SK-N-SH treated with all-trans-retinoic acid at 6 μM for 48 hours (cell line): Measurements from ENCODE around the gene CASP10.

Experiments
- ATAC-seq: fragments of 200-7000 bp; cut with Tn5 transposase; 3 replicates; pipeline ENCODE4 v1.9.1; 2020; ENCODE audit warnings: mild to moderate bottlenecking, moderate library complexity
- ARNTL ChIP-seq: fragments of 450-650 bp; formaldehyde crosslinking; IDR thresholded peaks from 2 replicates; pipeline ENCODE4 v1.5.0; 2020; ENCODE audit warnings: low read depth, mild to moderate bottlenecking, moderate library complexity, borderline replicate concordance
- CSDC2 ChIP-seq: fragments of 250-450 bp; sonication (Bioruptor Pico); IDR thresholded peaks from 2 replicates; pipeline ENCODE4 v1.5.0; 2020; ENCODE audit warnings: mild to moderate bottlenecking, moderate library complexity
- ESRRG ChIP-seq: fragments of 250-450 bp; sonication (Bioruptor Pico); IDR thresholded peaks from 2 replicates; pipeline ENCODE4 v1.6.1; 2021; ENCODE audit warnings: mild to moderate bottlenecking
- GLIS3 ChIP-seq: fragments of 250-450 bp; sonication (Bioruptor Pico); IDR thresholded peaks from 2 replicates; pipeline ENCODE4 v1.5.0; 2020; ENCODE audit warnings: mild to moderate bottlenecking, moderate library complexity
- ISL1 ChIP-seq: fragments of 250-450 bp; sonication (Bioruptor Pico); IDR thresholded peaks from 2 replicates; pipeline ENCODE4 v2.1.2; 2022; ENCODE audit warnings: mild to moderate bottlenecking, moderate library complexity
- OSR1 ChIP-seq: fragments of 250-450 bp; sonication (Bioruptor Pico); IDR thresholded peaks from 2 replicates; pipeline ENCODE4 v1.8.0; 2022; ENCODE audit warnings: moderate library complexity, mild to moderate bottlenecking, inconsistent platforms
- POU6F1 ChIP-seq: fragments of 250-450 bp; sonication (Bioruptor Pico); IDR thresholded peaks from 2 replicates; pipeline ENCODE4 v1.8.0; 2021; ENCODE audit warnings: low read depth, mild to moderate bottlenecking, moderate library complexity, borderline replicate concordance
- PPARA ChIP-seq: fragments of 250-450 bp; sonication (Bioruptor Pico); IDR thresholded peaks from 2 replicates; pipeline ENCODE4 v1.5.0; 2020; ENCODE audit warnings: mild to moderate bottlenecking, borderline replicate concordance
- RARB ChIP-seq: fragments of 250-450 bp; sonication (Bioruptor Pico); IDR thresholded peaks from 2 replicates; pipeline ENCODE4 v1.8.0; 2021; ENCODE audit warnings: mild to moderate bottlenecking, moderate library complexity
- SNAI2 ChIP-seq: fragments of 250-450 bp; sonication (Bioruptor Pico); IDR thresholded peaks from 2 replicates; pipeline ENCODE4 v1.5.0; 2020; ENCODE audit warnings: mild to moderate bottlenecking, moderate library complexity
- TCF4 ChIP-seq: fragments of 250-450 bp; sonication (Bioruptor Pico); IDR thresholded peaks from 2 replicates; pipeline ENCODE4 v1.8.0; 2021; ENCODE audit warnings: mild to moderate bottlenecking, moderate library complexity, borderline replicate concordance
- TOX ChIP-seq: fragments of 250-450 bp; sonication (Bioruptor Pico); IDR thresholded peaks from 2 replicates; pipeline ENCODE4 v1.8.0; 2021; ENCODE audit warnings: mild to moderate bottlenecking, moderate library complexity, borderline replicate concordance
- ZC3H10 ChIP-seq: fragments of 250-450 bp; sonication (Bioruptor Pico); IDR thresholded peaks from 2 replicates; pipeline ENCODE4 v1.5.1; 2021; ENCODE audit warnings: mild to moderate bottlenecking, moderate library complexity
- ZFP3 ChIP-seq: fragments of 250-450 bp; sonication (Bioruptor Pico); IDR thresholded peaks from 2 replicates; pipeline ENCODE4 v1.5.0; 2020; ENCODE audit warnings: mild to moderate bottlenecking, moderate library complexity
- ZFP30 ChIP-seq: fragments of 450-650 bp; formaldehyde crosslinking; IDR thresholded peaks from 2 replicates; pipeline ENCODE4 v1.5.0; 2022; ENCODE audit warnings: mild to moderate bottlenecking, moderate library complexity
- ZNF565 ChIP-seq: fragments of 450-650 bp; formaldehyde crosslinking; conservative IDR thresholded peaks from 2 replicates; pipeline ENCODE4 v1.5.0; 2020; ENCODE audit warnings: low read depth, mild to moderate bottlenecking, moderate library complexity
- TF ChIP-seq, protein P1 (sequence below): fragments of 250-450 bp; sonication (Bioruptor Pico); IDR thresholded peaks from 2 replicates; pipeline ENCODE4 v1.5.1; 2021; ENCODE audit warnings: mild to moderate bottlenecking, moderate library complexity
- TF ChIP-seq, protein P2 (sequence below): fragments of 250-450 bp; sonication (Bioruptor Pico); IDR thresholded peaks from 2 replicates; pipeline ENCODE4 v1.5.1; 2020; ENCODE audit warnings: low read depth, mild to moderate bottlenecking, moderate library complexity

CASP10 gene

DNA sequence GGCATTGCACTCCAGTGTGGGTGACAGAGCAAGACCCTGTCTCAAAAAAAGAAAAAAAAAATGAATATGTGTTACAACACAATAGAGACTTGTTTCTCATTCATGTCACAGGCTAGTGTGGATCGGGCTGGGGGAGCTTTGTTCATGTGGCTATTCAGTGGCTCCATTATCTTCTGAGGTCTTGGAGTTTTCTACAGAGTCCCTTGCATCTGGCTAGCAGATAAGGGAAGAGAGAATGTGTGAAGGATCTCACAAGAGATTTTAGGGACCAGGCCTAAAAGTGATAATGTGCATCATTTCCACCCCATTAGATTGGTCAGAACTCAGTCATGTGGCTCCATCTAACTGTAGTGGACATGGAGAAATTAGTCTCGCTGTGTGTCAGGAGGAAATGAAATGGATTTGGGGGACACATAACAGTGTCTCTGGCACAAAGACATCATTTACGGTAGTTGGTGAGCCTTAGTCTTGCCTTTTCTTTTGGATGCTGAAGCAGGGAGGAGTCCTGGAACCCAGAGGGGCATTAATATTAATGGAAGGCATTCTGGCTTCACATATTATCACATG lies 32.4 kb upstream of the CASP10 start (continued):
- TF ChIP-seq PPARA, result no peak
- no peak for TF ChIP-seq ZNF565 (CRISPR knock-in tag)
- no peak for TF ChIP-seq ARNTL
- TF ChIP-seq TCF4 (CRISPR knock-in tag), result no peak
- TF ChIP-seq RARB (CRISPR knock-in tag), result no peak
- no peak for TF ChIP-seq CSDC2 (CRISPR knock-in tag)
- no peak for TF ChIP-seq ZFP3 (CRISPR knock-in tag)

DNA sequence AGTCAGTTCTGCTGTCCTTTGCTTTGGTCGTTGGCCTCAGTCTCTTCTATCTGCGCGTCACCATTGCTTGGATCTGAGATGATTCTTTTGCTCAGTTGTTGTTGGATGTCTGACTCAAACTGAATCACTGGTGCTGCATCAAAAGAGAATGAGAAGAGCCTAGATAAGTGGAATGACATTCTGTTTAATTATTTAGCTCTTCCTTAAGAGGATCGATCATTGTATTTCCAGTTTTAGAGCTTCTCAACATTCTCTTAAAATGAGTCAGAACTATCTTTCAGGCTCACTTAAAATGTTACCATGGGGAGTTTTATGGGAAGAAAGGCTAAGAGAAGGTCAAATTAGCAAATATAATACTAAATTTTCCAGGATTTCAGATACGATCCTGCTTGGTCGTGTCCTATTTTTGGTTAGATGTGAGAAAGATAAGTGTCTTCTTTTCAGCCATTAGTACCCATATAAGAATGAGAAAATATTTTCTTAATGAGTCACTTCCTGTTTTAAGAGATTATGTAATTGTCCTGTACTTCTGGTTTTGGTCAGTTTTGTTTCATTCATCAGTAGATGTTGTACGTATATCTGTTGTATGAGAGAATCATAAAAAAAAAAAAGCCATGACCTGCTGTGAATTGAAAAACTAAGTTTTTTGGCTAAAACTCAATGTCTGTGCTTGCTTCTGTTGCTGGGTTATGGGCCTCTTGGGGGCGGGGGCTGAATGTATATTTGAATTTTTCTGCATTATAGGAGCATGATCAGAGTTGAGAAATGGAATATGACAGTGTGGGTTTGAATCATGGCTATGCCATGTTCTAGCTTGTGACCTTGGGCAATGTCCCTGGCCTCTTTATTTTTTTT lies 31.6 kb upstream of the CASP10 start:
- peak; percentile 61 for ATAC-seq
- TF ChIP-seq ISL1 (peak; percentile 93), TOX (CRISPR knock-in tag) (0 out of 2 replicates have a peak, but pooled peaks have one; percentile 22), ZC3H10 (CRISPR knock-in tag) (0 out of 2 replicates have a peak, but pooled peaks have one; percentile 37), GLIS3 (CRISPR knock-in tag) (no peak), POU6F1 (no peak), SNAI2 (CRISPR knock-in tag) (no peak; the same call in 1 of the 2 replicates), ZFP3 (CRISPR knock-in tag) (peak; percentile 30; the same call in 1 of the 2 replicates), CSDC2 (CRISPR knock-in tag) (peak; percentile 23; the same call in 1 of the 2 replicates), ZFP30 (CRISPR knock-in tag) (no peak)
- TF ChIP-seq, protein P1, sequence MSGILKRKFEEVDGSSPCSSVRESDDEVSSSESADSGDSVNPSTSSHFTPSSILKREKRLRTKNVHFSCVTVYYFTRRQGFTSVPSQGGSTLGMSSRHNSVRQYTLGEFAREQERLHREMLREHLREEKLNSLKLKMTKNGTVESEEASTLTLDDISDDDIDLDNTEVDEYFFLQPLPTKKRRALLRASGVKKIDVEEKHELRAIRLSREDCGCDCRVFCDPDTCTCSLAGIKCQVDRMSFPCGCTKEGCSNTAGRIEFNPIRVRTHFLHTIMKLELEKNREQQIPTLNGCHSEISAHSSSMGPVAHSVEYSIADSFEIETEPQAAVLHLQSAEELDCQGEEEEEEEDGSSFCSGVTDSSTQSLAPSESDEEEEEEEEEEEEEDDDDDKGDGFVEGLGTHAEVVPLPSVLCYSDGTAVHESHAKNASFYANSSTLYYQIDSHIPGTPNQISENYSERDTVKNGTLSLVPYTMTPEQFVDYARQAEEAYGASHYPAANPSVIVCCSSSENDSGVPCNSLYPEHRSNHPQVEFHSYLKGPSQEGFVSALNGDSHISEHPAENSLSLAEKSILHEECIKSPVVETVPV (CRISPR knock-in tag), result no peak
- TF ChIP-seq, protein P2, sequence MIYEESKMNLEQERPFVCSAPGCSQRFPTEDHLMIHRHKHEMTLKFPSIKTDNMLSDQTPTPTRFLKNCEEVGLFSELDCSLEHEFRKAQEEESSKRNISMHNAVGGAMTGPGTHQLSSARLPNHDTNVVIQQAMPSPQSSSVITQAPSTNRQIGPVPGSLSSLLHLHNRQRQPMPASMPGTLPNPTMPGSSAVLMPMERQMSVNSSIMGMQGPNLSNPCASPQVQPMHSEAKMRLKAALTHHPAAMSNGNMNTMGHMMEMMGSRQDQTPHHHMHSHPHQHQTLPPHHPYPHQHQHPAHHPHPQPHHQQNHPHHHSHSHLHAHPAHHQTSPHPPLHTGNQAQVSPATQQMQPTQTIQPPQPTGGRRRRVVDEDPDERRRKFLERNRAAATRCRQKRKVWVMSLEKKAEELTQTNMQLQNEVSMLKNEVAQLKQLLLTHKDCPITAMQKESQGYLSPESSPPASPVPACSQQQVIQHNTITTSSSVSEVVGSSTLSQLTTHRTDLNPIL (CRISPR knock-in tag), result peak; percentile 69; the same call in 1 of the 2 replicates

GRCh38 chr2:201152517-201152916 lies 30.4 kb upstream of the CASP10 start:
- TF ChIP-seq OSR1 (CRISPR knock-in tag) (no peak), ESRRG (CRISPR knock-in tag) (no peak), TCF4 (CRISPR knock-in tag) (no peak), TOX (CRISPR knock-in tag) (no peak), ZNF565 (CRISPR knock-in tag) (no peak), POU6F1 (no peak), RARB (CRISPR knock-in tag) (no peak)
- TF ChIP-seq, protein P2 (CRISPR knock-in tag), result no peak
- ATAC-seq, result no peak
